Islet of Langerhans (tissue), 1 donor: Measurements from ENCODE around the gene RABGEF1.
"Not testable (repeated sequence)": the region's sequence is repeated elsewhere in the genome, so short reads cannot be mapped to it uniquely, and the experiment has no call there.

Experiments used
- FAIRE-seq: peaks from one replicate; lab custom pipeline; 2011; peaks lifted over from hg19 to GRCh38; lab: Jason Lieb, UNC

The RABGEF1 gene

DNA sequence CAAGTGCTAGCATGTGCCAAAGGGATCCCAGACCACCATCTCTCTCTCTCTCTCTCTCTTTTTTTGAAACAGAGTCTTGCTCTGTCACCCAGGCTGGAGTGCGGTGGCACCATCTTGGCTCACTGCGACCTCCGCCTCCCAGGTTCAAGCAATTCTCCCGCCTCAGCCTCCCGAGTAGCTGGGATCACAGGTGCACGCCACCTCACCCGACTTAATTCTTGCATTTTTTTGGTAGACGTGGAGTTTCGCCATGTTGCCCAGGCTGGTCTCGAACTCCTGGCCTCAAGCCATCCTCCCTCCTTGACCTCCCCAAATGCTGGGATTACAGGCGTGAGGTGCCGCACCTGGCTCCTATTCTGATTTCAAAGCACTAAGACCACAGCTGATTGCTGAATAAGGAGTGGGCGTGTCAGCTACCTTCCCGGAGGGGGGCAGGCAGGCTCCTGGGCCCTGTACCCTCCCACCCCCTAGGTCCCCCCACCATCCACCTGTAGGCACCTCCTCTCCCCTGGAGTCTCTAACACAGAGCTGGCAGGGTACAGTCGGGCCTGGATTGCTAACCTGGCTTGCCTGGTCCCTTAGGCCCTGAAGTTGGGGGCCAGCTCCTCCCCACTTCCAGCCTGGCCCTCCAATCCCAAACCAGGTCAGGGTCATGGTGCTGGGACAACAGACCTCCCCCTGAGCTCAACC is 74.8 kb downstream of the RABGEF1 start:
- not testable (repeated sequence) for FAIRE-seq

DNA sequence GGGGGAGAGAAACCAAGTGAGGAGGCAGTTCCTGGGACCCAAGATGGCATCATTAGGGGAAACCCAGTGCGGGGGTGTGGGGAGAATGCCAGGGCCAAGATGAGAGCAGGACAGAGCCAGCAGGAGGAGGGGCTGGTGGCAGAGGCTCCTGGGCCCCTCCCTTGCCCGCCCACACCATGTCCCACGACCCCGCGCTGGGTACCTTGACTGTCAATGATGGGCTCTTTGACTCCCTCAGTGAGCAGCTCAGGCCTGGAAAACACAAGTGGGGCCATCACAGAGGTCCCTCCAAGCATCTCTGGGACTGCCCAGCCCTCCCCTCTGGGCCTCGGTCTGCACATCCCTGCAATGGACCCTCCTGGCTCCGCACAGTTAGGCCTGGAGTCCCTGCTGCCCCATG is 75.4 kb downstream of the RABGEF1 start:
- no peak for FAIRE-seq

DNA sequence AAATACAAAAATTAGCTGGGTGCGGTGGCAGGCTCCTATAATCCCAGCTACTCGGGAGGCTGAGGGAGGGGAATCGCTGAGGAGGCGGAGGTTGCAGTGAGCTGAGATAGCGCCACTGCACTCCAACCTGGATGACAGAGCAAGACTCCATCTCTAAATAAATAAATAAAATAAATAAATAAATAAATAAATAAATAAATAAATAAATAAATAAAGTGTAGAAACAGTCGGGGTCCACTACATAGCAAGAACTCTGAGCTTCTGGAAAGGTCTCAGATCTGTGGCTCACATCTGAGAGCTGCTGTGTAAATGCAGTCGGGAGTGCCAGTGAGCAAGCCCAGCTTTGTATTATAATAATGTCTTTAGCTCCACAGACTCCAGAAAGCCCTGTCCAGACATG is 76.1 kb downstream of the RABGEF1 start:
- FAIRE-seq: not testable (repeated sequence)

DNA sequence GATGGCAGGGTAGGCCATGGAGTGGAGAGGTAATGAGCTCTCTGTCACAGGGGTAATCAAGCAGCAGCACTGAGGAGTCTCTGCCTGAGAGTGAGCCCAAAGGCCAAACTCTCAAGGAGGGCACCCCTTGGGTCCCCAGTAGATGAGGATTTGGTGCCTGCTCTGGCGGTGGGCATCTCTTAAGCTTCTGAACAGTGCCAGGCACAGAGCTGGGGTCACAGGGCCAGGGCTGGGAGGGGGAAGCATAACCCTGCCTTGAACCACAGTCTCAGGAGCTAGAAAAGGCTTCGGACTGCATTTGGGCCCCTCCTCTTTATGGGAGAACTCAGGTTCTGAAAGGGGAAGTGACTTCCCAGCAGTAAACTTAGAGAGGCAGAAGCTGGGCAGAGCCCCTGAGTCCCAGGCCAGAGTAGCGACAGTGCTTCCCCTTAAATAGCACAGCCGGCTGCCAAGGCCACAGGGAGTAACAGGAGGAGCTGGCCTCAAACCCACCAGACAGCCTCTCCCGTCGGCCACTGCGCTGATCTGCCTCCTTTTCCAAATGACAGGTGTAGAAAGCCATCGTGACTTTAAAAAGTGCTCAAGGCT is 76.8 kb downstream of the RABGEF1 start:
- not testable (repeated sequence) for FAIRE-seq

GRCh38 chr7:66817956-66818355 is 77.4 kb downstream of the RABGEF1 start:
- FAIRE-seq: not testable (repeated sequence)

DNA sequence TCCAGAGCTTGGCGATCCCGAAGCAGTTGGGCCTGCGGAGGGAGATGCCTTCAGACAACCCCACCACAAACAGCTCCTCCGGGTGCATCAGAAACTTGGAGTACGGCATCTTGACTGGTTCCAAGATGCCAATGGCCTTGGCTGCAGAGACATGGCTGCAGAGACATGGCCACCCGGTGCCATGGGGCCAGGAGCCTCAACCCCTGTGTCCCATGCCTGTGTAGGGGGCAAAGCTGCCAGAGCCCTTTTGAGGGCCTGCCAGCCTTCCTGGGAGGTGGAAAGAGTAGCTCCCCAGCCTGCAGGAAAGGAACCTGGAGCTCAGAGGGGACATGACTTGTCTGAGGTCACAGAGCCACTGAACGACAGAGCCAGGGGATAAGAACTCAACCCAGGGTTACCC is 83.5 kb downstream of the RABGEF1 start:
- FAIRE-seq: no peak

DNA sequence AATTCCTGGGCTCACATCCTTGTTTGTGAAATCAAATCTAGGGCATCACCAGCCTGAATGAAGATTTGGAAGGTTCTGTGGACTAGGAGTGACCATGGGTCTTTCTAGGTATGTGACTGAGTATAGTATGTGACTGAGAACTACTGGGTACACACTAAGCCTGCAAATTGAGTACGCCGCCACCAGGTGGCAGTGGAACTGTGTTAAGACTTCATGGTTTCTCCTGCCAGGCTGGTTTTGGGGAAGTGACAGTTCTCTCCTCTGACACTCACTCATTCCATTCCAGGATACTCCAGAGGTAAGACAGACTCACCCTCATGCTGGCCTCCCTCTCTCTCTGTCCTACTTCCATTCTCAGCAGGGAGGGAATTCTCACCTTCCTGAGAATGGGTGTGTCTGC is 85.0 kb downstream of the RABGEF1 start:
- not testable (repeated sequence) for FAIRE-seq

DNA sequence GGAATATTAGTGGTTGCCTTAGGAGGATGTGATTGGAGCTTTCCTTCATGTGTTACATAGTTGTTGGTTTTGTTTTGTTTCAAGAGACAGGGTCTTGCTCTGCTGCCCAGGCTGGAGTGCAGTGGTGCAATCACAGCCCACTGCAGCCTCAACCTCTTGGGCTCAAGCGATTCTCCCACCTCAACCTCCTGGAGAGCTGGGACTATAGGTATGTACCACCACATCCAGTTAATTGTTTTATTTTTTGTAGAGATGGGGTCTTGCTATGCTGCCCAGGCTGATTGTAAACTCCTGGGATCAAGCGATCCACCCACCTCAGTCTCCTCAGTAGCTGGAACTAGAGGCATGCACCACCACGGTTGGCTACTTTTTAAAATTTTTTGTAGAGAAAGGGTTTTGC is 86.1 kb downstream of the RABGEF1 start:
- FAIRE-seq: no peak

GRCh38 chr7:66830976-66831375 is 90.4 kb downstream of the RABGEF1 start:
- FAIRE-seq: not testable (repeated sequence)

DNA sequence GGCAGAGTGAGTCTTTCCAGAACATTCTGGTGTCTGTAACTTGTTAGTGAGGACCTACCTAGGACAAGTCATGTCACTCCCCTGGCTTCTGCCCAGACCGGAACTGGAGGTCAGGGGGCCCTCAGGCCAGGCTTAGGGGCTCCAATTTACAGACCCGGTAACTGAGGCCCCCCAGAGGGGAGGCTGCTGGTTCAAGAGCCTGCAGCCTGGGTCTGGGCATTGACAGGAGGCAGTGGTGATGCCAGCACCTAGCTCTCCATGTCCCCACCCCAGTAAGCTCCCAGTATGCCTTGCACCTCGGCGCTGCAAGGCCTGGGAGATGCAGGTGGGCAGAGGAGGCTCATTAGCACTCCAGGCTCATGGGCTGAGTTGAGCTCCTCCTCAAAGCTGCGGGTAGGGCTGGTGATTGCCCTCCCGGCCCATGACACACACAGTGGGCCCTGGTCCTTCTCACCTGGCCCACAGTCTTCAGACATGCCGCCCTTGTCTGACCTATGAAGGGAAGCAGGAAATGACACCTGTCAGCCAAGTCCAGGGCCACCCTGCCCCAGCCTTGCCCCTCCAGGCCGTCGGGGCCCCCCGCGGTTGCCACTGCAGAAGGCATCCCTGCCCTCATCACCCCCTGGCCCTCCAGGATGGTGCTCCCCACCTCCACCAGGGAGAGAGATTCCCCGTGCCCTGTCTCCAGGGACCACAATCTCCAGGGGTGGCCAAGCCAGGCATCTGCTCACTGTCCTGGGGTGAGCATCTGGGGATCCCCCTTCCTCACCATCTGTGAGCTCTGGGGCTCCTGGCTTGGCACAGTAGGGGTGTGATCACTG is 92.2 kb downstream of the RABGEF1 start:
- FAIRE-seq: no peak

DNA sequence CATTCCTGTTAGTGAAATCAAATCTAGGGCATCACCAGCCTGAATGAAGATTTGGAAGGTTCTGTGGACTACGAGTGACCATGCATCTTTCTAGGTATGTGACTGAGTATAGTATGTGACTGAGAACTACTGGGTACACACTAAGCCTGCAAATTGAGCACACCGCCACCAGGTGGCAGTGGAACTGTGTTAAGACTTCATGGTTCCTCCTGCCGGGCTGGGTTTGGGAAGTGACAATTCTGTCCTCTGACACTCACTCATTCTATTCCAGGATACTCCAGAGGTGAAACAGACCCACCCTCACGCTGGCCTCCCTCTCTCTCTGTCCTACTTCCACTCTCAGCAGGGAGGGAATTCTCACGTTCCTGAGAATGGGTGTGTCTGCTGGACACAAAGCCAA is 96.5 kb downstream of the RABGEF1 start:
- no peak for FAIRE-seq

DNA sequence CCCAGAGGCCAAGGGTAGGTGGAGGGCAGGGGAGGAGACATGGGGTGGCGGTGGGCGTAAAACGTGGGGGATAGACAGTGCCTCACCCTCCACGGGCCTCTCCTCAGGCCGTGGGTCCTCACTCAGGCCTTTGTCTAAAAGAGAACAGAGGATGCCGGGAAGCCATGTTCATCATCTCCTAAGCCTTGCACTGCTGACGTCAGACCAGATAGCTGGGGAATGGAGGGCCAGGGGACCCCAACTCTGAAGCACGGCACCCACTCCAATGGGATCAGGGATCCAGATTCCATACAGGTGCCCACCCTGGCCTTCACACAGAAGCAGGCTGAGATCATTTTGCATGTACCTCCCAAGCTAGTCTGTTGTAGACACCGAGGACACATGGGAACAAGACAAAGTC is 97.1 kb downstream of the RABGEF1 start:
- no peak for FAIRE-seq

DNA sequence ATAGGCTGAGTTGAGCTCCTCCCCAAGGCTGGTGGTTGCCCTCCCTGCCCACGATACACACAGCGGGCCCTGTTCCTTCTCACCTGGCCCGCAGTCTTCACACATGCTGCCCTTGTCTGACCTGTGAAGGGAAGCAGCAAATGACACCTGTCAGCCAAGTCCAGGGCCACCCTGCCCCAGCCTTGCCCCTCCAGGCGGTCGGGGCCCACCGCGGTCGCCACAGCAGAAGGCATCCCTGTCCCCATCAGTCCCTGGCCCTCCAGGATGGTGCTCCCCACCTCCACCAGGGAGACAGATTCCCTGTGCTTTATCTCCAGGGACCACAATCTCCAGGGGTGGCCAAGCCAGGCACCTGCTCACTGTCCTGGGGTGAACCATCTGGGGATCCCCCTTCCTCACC is 99.3 kb downstream of the RABGEF1 start:
- FAIRE-seq: no peak

GRCh38 chr7:66840316-66840715 is 99.8 kb downstream of the RABGEF1 start:
- FAIRE-seq: no peak

- no peak for FAIRE-seq
Measured at GRCh38 chr7:66841898-66842297, 101.4 kb downstream of the RABGEF1 start.

DNA sequence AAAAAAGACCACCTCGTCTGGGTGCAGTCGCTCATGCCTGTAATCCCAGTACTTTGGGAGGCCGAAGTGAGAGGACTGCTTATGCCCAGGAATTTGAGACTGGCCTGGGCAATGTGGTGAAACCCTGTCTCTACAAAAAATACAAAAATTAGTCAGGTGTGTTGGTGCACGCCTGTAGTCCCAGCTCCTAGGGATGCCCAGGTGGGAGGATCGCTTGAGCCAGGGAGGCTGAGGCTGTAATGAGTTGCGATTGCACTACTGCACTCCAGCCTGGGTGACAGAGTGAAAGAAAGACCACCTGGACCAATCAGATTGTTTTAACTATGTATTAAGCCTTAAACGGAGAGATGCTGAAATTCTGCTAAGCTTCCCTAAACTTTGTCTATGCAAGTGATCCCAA is 103.0 kb downstream of the RABGEF1 start:
- FAIRE-seq: not testable (repeated sequence)

GRCh38 chr7:66844552-66845378 is 104.2 kb downstream of the RABGEF1 start:
- peak; percentile 24 for FAIRE-seq

- no peak for FAIRE-seq
Measured at GRCh38 chr7:66845379-66846095, 105.0 kb downstream of the RABGEF1 start.

- not testable (repeated sequence) for FAIRE-seq
Measured at GRCh38 chr7:66846096-66846445, 105.5 kb downstream of the RABGEF1 start.

DNA sequence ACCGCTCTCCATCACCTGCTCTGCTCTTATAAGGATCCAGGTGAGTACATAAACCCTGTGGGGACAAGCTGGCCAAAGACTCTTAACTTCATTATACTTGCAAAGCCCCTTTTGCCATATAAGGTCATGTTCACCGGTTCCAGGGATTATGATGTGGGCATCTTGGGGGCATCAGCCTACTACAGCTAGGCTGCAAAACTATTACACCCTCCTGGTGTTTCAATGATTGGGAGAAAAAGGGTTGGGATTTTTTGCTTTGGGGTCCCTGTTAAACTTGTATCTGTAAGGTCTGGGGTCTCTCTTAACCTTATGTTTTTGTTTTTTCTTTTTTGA is 107.0 kb downstream of the RABGEF1 start:
- not testable (repeated sequence) for FAIRE-seq

GRCh38 chr7:66847879-66848790 is 107.6 kb downstream of the RABGEF1 start:
- no peak for FAIRE-seq
